GM18526 (cell line): ENCODE measurements around the gene POP4.

Experiments used
- POLR2A ChIP-seq: IDR thresholded peaks from 3 replicates; pipeline ENCODE4 v1.6.1; 2011; ENCODE audit not compliant: insufficient read length; ENCODE audit errors: extremely low read depth

Gene POP4, protein sequence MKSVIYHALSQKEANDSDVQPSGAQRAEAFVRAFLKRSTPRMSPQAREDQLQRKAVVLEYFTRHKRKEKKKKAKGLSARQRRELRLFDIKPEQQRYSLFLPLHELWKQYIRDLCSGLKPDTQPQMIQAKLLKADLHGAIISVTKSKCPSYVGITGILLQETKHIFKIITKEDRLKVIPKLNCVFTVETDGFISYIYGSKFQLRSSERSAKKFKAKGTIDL

DNA sequence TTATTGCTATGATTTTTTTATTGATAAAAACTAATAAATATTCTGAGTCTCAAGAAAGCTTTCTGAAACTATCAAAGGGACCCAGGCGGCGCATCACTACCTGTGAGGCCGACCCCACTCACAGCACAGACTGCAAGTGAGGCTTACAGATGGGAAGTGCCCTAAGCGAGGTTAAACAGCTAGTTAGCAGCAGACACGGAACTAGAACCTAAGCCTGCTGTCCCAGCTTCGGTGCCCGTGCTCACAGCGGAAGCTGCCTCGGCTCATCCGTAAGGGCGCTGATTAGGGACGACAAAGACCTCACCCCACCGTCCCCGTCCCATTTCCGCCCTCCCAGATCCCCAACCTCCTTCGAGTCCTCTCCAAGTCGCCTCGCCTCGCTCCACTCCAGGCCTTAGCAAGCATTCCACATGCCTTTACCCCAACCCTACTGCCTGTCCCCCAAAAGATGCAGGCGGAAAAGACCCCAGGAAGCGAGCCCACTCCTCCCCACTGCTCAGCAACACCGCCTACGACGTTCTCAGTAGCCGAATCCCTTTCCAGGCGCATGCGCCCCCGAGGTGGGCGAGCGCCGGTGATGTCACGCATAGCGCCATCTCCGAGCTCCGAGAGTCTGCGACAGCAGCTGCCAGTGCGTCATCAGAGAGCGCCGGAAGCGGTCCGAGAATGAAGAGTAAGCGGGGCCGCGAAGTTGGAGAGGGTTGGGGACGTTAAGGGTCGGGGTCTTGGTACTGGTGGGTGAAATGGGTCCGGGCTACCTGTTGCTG, at the start of gene POP4:
TSS of gene POP4 (plus strand) at position 631 of the 767 bp plus-strand sequence. CDS start at position 667, 36 bp downstream.
- peak; percentile 97 for TF ChIP-seq POLR2A

DNA sequence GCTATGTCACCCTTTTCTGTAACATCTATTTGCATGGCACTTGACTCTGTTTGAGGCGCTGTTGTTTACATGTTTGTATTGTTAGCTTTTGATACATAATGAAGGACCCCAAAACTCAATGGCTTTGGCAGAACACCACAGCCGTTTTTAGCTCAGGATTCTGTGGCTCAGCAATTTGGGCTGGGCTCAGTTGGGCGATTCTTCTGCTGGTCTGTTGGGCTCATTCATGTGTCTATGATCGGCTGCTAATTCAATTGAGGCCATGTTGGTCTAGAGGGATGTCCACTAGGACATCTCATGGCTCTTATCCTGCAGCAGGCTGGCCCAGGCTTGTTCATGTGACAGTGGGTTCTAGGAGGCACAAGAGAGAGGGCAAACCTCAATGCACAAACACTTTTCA, 46.3 kb upstream of the POP4 start:
- no peak for TF ChIP-seq POLR2A

DNA sequence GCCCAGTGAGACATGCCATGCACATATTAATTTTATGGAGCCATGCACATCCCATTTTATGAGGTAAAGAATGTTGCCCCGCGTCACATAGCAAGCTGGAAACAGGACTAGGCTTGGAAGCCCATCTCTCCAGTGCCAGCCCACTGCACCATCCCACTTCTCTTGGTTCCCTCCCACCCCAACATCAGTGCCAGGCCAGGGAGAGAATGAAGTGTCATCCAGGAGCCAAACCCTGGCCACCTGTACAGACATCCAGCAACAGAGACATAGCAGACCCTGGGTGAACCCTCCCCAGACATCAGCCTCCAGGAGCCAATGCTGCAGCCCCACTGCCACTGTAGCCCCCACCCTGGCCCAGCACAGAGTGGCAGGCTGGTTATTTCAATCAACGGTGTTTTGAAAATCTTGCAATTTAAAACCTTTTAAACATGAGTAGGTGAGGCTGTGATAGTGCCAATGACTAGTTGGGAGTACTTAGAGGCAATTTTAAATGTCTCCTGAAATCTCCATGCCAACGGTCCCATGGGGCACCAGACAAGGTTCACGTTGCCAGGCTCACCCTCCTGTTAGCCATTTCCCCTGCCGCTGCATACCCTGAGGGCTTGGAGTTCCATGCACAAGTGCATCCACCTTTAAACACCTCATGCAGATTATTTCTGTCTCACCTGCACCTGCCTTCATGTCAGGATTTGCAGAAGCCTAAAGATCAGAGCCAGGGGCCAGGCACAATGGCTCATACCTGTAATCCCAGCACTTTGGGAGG, 45.6 kb upstream of the POP4 start:
- TF ChIP-seq POLR2A = no peak

DNA sequence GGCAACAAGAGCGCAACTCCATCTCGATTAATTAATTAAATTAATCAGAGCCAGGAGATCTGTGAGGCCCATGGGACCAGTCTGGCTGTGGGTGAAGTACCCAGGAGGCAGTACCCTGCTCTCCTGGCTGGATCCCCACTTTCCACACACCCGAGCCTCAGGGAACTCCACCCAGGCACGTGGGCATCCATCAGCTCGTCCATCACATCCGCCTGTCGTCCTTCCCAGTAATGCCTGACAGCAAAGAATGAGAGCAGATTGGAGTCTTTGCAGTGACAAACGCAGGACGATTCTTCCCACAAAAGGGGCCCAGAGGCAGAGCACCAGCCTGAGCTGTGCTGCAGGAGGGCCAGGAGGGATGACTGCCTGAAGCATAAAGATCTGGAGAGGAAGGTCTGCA, 44.5 kb upstream of the POP4 start:
- TF ChIP-seq POLR2A = no peak

DNA sequence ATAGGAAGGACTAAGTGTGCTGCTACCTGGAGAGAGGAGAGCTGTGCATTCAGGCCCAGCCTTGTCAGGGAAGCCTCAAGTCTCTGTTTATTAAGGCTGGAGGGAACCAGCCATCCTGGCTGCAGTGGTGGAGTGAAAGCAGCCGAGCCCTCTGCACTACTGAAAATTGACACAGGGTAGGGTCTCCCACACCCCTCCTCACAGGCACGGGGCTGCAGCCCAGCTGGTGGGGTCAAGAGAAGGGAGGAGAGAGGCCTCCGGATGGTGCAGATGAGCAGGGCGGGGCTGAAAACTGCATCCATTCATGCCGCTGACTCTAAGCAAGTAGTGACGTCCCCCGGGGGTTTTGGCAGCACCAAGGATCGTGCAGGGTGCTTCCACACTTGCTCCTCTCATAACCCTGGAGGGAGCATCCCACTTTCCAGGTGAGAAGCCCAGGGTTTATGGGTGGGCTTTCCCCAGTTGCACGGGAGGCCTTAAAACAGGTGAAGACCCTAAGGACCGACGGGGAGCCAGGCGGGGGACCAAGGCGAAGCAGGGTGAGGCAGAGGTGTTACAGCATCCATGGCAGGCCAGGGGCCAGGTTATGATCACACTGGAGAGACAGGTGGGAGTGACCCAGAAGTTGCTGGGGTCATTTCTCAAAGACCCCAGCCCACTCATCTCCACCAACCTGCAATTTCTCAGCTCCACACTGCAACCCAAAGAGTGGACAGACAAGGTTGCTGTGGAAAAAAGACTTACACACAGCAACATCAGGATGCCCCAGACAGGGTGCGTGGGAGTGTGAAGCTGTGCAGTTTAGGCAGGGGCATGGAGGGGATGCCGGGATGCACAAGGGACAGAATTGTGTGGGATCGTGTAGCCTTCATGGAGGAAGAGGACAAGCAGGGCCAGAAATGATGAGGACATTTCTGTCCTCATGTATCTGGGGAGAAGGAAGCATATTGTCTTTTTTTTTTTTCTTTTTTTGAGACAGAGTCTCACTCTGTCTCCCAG, 43.5 kb upstream of the POP4 start:
- no peak for TF ChIP-seq POLR2A

DNA sequence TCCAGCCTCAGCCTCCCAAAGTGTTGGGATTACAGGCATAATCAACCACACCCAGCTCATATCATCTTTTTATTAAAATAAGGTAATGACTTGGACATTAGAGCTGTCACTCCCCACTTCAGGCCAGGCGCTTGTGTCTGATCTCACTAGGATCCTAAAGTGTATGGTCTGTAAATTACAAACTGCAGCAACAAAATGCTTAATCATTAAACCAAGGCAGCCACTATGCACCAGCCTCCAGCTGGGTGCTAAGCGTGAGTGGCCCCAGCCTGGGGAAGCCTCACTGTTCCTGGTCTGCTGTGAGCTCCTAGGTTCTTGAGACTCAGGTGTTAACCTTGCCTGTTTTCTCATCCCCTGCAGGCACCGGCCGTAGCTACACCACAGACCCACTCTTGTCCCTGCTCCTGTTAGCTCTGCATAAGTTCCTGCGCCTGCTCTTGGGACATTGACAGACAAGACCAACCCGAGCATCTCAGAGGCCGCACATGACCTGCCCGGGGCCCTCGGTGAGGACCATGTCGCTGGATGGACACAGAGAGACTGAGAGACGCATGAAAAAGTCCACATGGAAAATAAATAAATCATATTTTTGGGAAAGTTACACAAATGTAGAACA, 42.5 kb upstream of the POP4 start:
- no peak for TF ChIP-seq POLR2A

DNA sequence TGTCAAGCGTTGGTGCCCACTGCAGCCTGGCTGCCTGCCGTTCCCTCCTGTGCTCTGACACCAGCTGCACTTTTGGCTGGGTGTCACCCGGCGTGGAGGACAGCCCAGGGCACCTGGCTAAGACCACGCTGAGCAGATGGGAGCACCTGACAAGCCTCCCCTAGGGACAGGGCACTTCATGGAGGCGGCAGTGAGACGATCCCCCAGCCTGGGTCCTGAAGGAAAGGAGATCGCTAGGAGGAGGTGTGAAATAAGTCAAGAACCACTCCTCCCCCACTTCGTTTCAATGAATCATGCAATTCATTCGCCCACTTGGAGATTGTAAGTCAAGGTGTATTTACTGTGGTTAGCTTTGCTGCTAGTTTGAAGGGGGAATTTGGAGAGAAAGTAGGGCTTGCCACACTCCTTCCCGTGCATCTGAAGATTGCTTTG, 41.5 kb upstream of the POP4 start:
- TF ChIP-seq POLR2A = no peak

DNA sequence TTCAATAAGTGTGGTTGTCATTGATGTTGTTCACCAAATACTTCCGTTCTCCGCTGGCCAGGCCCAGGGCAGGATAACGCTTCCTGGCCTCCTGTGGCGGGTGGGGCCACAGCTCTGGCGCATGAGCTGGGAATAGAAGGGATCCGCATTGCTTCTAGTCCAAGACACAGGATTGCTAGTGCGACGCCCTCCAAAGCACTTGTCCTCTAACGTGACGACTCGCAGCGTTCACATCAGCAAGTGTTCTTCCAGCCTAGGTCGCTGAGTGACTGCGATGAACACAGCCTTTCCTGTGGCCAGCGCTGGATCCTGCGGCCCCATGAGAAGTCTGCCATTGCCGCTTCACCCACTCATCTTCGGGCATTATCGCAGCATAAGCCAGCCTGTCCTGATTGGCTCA, 40.9 kb upstream of the POP4 start:
- no peak for TF ChIP-seq POLR2A

DNA sequence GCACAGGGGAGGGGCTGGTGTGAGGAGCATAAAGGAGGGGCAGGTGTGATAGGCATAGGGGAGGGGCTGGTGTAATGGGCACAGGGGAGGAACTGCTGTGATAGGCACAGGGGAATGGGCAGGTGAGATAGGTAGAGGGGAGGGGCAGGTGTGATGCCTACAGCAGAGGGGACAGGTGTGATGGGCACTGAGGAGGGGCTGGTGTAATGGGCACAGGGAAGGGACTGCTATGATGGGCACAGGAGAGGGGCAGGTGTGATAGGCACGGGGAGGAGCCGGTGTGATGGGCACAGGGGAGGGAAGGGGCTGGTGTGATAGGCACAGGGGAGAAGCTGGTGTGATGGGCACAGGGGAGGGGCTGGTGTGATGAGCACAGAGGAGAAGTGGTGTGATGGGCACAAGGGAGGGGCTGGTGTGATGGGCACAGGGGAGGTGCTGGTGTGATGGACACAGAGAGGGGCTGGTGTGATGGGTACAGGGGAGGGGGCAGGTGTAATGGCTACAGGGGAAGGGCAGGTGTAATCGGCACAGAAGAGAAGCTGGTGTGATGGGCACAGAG, 39.5 kb upstream of the POP4 start:
- no peak for TF ChIP-seq POLR2A

DNA sequence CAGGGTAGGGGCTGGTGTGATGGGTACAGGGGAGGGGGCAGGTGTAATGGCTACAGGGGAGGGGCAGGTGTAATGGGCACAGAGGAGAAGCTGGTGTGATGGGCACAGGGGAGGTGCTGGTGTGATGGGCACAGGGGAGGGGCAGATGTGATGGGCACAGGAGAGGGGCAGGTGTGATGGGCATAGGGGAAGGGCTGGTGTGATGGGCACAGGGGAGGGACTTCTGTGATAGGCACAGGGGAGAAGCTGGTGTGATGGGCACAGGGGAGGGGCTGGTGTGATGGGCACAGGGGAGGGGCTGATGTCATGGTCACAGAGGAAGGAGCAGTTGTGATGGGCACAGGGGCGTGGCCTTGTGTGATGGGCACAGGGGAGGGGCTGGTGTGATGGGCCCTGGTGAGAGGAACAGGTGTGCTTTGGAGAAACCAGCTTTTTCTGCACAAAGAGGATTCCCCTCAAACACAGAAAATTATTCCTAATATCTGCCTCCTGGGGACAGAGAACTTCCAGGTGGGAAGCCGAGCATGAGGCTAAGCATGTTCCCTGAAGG, 38.6 kb upstream of the POP4 start:
- no peak for TF ChIP-seq POLR2A

DNA sequence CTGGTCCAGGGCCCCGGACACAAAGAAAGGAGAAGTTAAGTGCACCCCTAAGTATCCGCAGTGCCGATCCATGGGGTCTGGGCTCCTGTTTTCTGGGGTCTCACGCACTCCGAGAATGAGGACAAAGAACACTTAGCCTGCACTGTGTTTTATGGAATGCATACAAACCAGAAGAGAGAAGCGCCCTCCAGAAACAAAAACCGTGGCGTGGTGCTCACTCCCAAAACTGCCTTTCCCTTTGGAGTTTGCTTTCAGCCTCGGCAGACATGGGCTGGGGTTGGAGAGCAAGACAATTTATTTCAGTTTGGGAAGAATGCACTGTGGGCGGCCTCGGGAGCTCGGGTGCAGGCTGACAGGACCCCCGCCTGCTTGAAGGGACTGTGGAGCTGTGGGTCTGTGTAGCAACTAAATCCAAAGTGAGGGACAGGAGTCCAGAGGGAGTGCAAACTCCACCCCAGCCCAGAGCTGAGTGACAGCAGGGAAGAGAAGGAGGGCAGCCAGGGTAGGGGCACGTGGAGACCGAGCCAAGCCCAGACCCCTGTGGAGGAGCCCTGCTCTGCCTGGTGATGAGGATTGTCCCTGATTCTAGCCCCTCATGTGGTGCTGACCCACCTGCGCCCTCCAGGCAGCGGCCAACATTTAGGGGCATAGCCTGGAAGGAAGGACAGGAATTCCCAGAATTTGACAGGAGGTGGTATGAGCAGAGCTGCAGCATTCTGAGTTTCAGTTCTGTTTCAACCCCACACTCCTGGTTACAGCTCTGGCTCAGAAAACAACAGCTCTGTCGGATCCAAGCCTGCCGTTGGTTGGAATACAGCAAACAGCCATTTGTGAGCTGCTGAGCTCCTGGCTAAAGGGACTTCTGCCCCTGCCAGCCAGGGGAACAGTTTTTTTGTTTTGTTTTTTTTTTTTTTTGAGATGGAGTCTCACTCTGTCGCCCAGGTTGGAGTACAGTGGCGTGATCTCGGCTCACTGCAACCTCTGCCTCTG, 37.8 kb upstream of the POP4 start:
- TF ChIP-seq POLR2A = no peak

DNA sequence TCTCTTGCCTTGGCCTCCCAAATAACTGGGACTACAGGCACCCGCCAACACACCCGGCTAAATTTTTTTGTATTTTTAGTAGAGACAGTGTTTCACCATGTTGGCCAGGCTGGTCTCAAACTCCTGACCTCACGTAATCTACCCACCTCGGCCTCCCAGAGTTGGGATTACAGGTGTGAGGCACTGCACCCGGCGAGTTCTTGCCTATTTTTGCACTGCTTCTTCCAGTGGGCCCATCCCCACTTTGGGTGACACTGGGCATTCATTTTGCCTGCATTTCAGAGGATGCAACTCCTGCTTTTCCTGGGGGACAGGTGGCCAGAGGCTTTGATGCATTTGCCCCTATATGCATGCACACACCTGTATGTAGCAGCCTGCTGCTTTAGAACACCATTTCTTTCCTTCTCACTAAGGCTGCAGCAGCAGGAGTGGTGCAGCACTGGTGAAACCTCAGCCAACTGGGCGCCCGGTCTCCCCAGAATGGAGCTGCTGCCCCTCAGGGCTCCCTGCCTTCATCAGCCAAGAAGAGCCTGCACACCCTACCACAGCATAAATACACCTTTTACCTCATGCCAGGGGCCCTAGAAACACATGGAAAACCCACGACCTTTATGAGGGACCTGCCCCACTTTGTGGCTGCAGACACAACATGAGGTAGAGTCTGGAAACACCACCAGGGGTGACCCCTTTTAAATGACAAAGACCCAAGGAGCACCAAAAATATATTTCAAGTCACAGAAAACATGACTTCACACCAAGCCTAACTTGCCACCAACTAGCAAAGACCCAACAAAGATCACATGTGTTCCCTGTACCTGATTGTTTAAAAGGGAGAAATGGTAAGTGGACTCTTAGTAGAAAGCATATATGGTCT, 36.8 kb upstream of the POP4 start:
- TF ChIP-seq POLR2A = no peak
